HepG2 (cell line): Measurements from ENCODE around the gene LEMD1. TPM values are rescaled to one million over a fixed set of nuclear protein-coding genes. Genes with fewer than 3 reads are reported as not detected.

ENCODE experiments used
- BORCS8-MEF2B ChIP-seq: sonication (generic); formaldehyde crosslinking; IDR thresholded peaks from 2 replicates; pipeline ENCODE4 v1.8.0; 2022; ENCODE audit warnings: mild to moderate bottlenecking, missing genetic modification reagents
- GATA4 ChIP-seq: sonication (generic); IDR thresholded peaks from 2 replicates; pipeline ENCODE4 v1.6.1; 2016; ENCODE audit warnings: antibody characterized with exemption, low read depth, borderline replicate concordance
- HMGXB4 ChIP-seq, 2 experiments: sonication (generic) in 1 of 2; formaldehyde crosslinking in 1 of 2; IDR thresholded peaks; 2 replicates each; pipeline versions ENCODE4 v1.4.0 to v1.6.1; 2018 to 2020; ENCODE audit warnings: missing genetic modification reagents in 2 of 2, borderline replicate concordance in 1 of 2, low read depth in 1 of 2, mild to moderate bottlenecking in 1 of 2, missing biosample characterization in 1 of 2
- LRRFIP1 ChIP-seq: sonication (generic); formaldehyde crosslinking; conservative IDR thresholded peaks from 2 replicates; pipeline ENCODE4 v1.4.0; 2020; ENCODE audit warnings: missing genetic modification reagents
- WIZ ChIP-seq: sonication (generic); formaldehyde crosslinking; IDR thresholded peaks from 2 replicates; pipeline ENCODE4 v1.5.1; 2020; ENCODE audit warnings: mild to moderate bottlenecking, missing genetic modification reagents
- YY1 ChIP-seq: IDR thresholded peaks from 2 replicates; pipeline ENCODE4 v1.6.1; 2011; ENCODE audit warnings: low read length, low read depth, moderate library complexity, mild to moderate bottlenecking; ENCODE audit not compliant: insufficient read depth, insufficient replicate concordance
- ZFP37 ChIP-seq: sonication (generic); formaldehyde crosslinking; IDR thresholded peaks from 2 replicates; pipeline ENCODE4 v1.4.0; 2020; ENCODE audit warnings: missing genetic modification reagents, borderline replicate concordance
- ZNF318 ChIP-seq: sonication (generic); formaldehyde crosslinking; IDR thresholded peaks from 2 replicates; pipeline ENCODE4 v1.4.0; 2020; ENCODE audit warnings: mild to moderate bottlenecking, missing genetic modification reagents
- ZNF501 ChIP-seq: sonication (generic); formaldehyde crosslinking; IDR thresholded peaks from 2 replicates; pipeline ENCODE4 v1.5.1; 2020; ENCODE audit warnings: mild to moderate bottlenecking, moderate library complexity, missing genetic modification reagents
- ZNF556 ChIP-seq: sonication (generic); formaldehyde crosslinking; IDR thresholded peaks from 2 replicates; pipeline ENCODE4 v1.4.0; 2020; ENCODE audit warnings: mild to moderate bottlenecking, missing genetic modification reagents, borderline replicate concordance
- ZSCAN5A ChIP-seq: sonication (generic); formaldehyde crosslinking; IDR thresholded peaks from 2 replicates; pipeline ENCODE4 v1.8.0; 2022; ENCODE audit warnings: mild to moderate bottlenecking, missing genetic modification reagents, borderline replicate concordance
- polyA plus RNA-seq, 8 experiments: library from polyadenylated mRNA; depleted of rRNA in 3 of 8; stranded (reverse) in 7 of 8; unstranded in 1 of 8; fragments of >200 nt; fragmentation: Illumina TruSeq in 4 of 8; extraction: Trizol in 4 of 8; gene quantifications; 2 replicates each; pipeline versions ENCODE4 v1.2.1 to v1.2.3, GENCODE V29; 2011 to 2016; ENCODE audit warnings: low read depth in 4 of 8, missing spikeins in 1 of 8, mixed read lengths in 1 of 8; ENCODE audit not compliant: insufficient read depth in 1 of 8
- total RNA-seq, 5 experiments: library from RNA; depleted of rRNA; stranded (reverse); fragments of >200 nt; fragmentation: Illumina TruSeq; extraction: Trizol; gene quantifications; 2 replicates each; pipeline ENCODE4 v1.2.3, GENCODE V29; 2016; ENCODE audit warnings: low read depth in 1 of 5

LEMD1 gene
- total and polyA plus RNA-seq, 2 of the 13 experiments (the other 11 are each of a cell fraction or from before 2014, with no cell fraction given), result 1.4 to 2.3 TPM

GRCh38 chr1:205438213-205439158 lies 16.6 kb upstream of the LEMD1 start (continued):
- peak in 1 of 2 experiments; percentile 46; a peak in 2 of 4 replicates for TF ChIP-seq HMGXB4 (CRISPR knock-in tag; IDR thresholded peaks at IDR 0.05; ENCODE audit: borderline replicate concordance in 1 of 2, low read depth in 1 of 2)
- peak; percentile 54; the same call in 1 of the 2 replicates for TF ChIP-seq BORCS8-MEF2B (CRISPR knock-in tag)
- no peak for TF ChIP-seq GATA4
- TF ChIP-seq ZNF556 (CRISPR knock-in tag), result peak; percentile 38; the same call in 1 of the 2 replicates
- peak; percentile 42; the same call in 1 of the 2 replicates for TF ChIP-seq ZNF501 (CRISPR knock-in tag)
- no peak for TF ChIP-seq ZSCAN5A (CRISPR knock-in tag)
- no peak for TF ChIP-seq ZFP37 (CRISPR knock-in tag)
- TF ChIP-seq WIZ, result no peak
- TF ChIP-seq YY1, result no peak
- no peak for TF ChIP-seq LRRFIP1 (CRISPR knock-in tag)
- TF ChIP-seq ZNF318 (CRISPR knock-in tag), result no peak
